ENCODE measurements around the gene NPIPB4. TPM values are rescaled to one million over a fixed set of nuclear protein-coding genes. Genes with fewer than 3 reads are reported as not detected.
"Not testable (repeated sequence)": the region's sequence is repeated elsewhere in the genome, so short reads cannot be mapped to it uniquely, and the experiment has no call there.

NPIPB4 gene
- total and polyA plus RNA-seq, 10 of the 15 experiments (the other 5 are each of a cell fraction or from before 2014, with no cell fraction given), result 1.3 to 124 (median 41.0) TPM

GRCh38 chr16:21820028-21820907 is 37.3 kb downstream of the NPIPB4 start:
- H3K36me3 ChIP-seq (ENCODE audit: control insufficient read depth in 2 of 2, insufficient read depth in 2 of 2, low read length in 1 of 2); H3K27me3 ChIP-seq (replicated peaks in 1 of 2; ENCODE audit: control insufficient read depth in 2 of 2, insufficient read depth in 2 of 2, low read length in 1 of 2); H3K9me3 ChIP-seq (replicated peaks; ENCODE audit: control insufficient read depth, insufficient read depth, low read length); H3K4me1 ChIP-seq (ENCODE audit: control insufficient read depth, insufficient read depth, low read length); H4K20me1 ChIP-seq (ENCODE audit: control insufficient read depth, insufficient read depth); H3K79me2 ChIP-seq (ENCODE audit: control insufficient read depth, insufficient read depth, low read length); FAIRE-seq; intact Hi-C loops (cut with micrococcal nuclease; ENCODE audit: unreplicated experiment): not testable (repeated sequence)
- ChIA-PET CTCF (interaction anchor here (1.0 to 2.0 kb wide), 4 partner anchors 122 to 258 kb away, joined by 3 to 5 read pairs (median 4); partner anchors contain the start of gene UQCRC2), SMC1A (ENCODE audit: uncharacterized antibody, unreplicated experiment) (interaction anchor here (0.8 to 1.2 kb wide), 7 partner anchors 101 to 149 kb away, joined by 3 to 4 read pairs (median 3); partner anchors contain the start of gene UQCRC2), POLR2A (interaction anchor here (0.6 to 0.9 kb wide), 2 partner anchors 137 to 225 kb away, joined by 3 to 4 read pairs; no protein-coding TSS in a partner anchor), RAD21 (ENCODE audit: unreplicated experiment) (interaction anchor here (0.6 to 1.5 kb wide), 6 partner anchors 126 to 372 kb away, joined by 3 to 5 read pairs (median 3); no protein-coding TSS in a partner anchor)
- in situ Hi-C loops (cut with MboI), result loop anchor here (10.0 kb wide), 1 partner anchor 115 kb away; no protein-coding TSS in a partner anchor
- Histone ChIP-seq H3K4me2 (ENCODE audit: control insufficient read depth, insufficient read depth) (peak overlapping the region; percentile 64), H3K9ac (ENCODE audit: control insufficient read depth, insufficient read depth, low read length) (peak overlapping the region; percentile 59), H3K27ac (ENCODE audit: control insufficient read depth, insufficient read depth) (peak overlapping the region; percentile 51), H3K4me3 (peak overlapping the region; percentile 65), H2AFZ (ENCODE audit: control insufficient read depth, low read depth, low read length) (peak overlapping the region; percentile 83)
- TSS peak; percentile 100 for BruUV-seq (replicated peaks)
- ATAC-seq (peak; percentile 97), DNase-seq (ENCODE audit: low read depth, low spot score) (peak; percentile 32)
- WGBS (ENCODE audit: insufficient coverage, insufficient replicate concordance, low lambda C conversion rate, missing lambda C conversion rate), result 2% methylated on average over 55 of the region's 55 CpGs
- TF ChIP-seq IKZF2 (IDR thresholded peaks at IDR 0.05) (peak in 1 of 2 experiments; percentile 38; a peak in 3 of 4 replicates), NR2F1 (conservative IDR thresholded peaks at IDR 0.05) (peak; percentile 89), NKRF (conservative IDR thresholded peaks at IDR 0.05) (peak; percentile 55; the same call in 1 of the 2 replicates), RB1 (IDR thresholded peaks at IDR 0.05; ENCODE audit: borderline replicate concordance) (peak; percentile 78; the same call in 1 of the 2 replicates), TAF1 (IDR thresholded peaks at IDR 0.05; ENCODE audit: borderline replicate concordance, low read depth, low read length) (peak; percentile 89), POLR2A (IDR thresholded peaks at IDR 0.05; ENCODE audit: low read depth, low read length) (peak; percentile 93), BHLHE40 (IDR thresholded peaks at IDR 0.05; ENCODE audit: borderline replicate concordance in 1 of 2, low read depth in 2 of 2, low read length in 1 of 2) (peak; percentile 90 to 99), DPF2 (IDR thresholded peaks at IDR 0.05) (0 out of 2 replicates have a peak, but pooled peaks have one; percentile 48), RELB (IDR thresholded peaks at IDR 0.05; ENCODE audit: low read depth) (peak; percentile 53; the same call in 1 of the 2 replicates), NR2C1 (IDR thresholded peaks at IDR 0.05) (peak; percentile 82), GATAD2B (conservative IDR thresholded peaks at IDR 0.05; ENCODE audit: low read depth) (peak; percentile 47; the same call in 1 of the 2 replicates), CREM (IDR thresholded peaks at IDR 0.05; ENCODE audit: low read depth) (peak; percentile 50), EED (IDR thresholded peaks at IDR 0.05; ENCODE audit: low read depth) (peak; percentile 60; the same call in 1 of the 2 replicates), MXI1 (IDR thresholded peaks at IDR 0.05; ENCODE audit: low read depth, low read length) (0 out of 2 replicates have a peak, but pooled peaks have one; percentile 46), SMAD1 (IDR thresholded peaks at IDR 0.05; ENCODE audit: low read depth, partially characterized antibody) (peak; percentile 31), POLR2AphosphoS2 (IDR thresholded peaks at IDR 0.05; ENCODE audit: low read depth, low read length) (peak; percentile 54; the same call in 1 of the 2 replicates), HDGF (IDR thresholded peaks at IDR 0.05) (peak; percentile 75; the same call in 1 of the 2 replicates), SMAD5 (IDR thresholded peaks at IDR 0.05; ENCODE audit: low read depth) (peak; percentile 73)
